Epithelial cell of umbilical artery (primary cell): ENCODE results near the gene C9orf153. TPM values are rescaled to one million over a fixed set of nuclear protein-coding genes. Genes with fewer than 3 reads are reported as not detected.

Experiments
- total RNA-seq: library from RNA; depleted of rRNA; stranded (reverse); fragments of >200 nt; gene quantifications from 2 replicates; pipeline ENCODE4 v1.2.3, GENCODE V29; 2014

Gene C9orf153
- under 0.01 TPM in 1 of 2 replicates, not detected in the other for total RNA-seq

DNA sequence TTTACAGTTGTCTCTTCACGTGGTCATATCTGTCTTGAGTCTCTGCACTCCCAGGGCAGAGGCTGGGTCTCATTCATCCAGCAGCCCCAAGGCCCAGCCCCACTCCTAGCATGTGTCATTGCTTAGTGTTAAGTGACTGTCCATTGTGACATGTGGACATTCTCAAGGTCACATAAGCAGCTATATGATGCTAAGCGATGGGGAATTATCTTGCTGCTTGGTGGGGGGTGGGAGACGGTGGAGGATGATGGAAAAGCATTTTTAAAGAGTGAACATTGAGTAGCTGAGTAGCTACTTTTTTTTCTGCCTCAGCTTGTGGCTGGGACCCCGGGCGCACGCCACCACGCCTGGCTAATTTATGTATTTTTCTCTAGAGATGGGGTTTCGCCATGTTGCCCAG lies at the start of gene C9orf153:
TSS of gene C9orf153 (minus strand) at position 101 of the 400 bp plus-strand sequence. CDS start 30,054 bp downstream, outside the sequence.

DNA sequence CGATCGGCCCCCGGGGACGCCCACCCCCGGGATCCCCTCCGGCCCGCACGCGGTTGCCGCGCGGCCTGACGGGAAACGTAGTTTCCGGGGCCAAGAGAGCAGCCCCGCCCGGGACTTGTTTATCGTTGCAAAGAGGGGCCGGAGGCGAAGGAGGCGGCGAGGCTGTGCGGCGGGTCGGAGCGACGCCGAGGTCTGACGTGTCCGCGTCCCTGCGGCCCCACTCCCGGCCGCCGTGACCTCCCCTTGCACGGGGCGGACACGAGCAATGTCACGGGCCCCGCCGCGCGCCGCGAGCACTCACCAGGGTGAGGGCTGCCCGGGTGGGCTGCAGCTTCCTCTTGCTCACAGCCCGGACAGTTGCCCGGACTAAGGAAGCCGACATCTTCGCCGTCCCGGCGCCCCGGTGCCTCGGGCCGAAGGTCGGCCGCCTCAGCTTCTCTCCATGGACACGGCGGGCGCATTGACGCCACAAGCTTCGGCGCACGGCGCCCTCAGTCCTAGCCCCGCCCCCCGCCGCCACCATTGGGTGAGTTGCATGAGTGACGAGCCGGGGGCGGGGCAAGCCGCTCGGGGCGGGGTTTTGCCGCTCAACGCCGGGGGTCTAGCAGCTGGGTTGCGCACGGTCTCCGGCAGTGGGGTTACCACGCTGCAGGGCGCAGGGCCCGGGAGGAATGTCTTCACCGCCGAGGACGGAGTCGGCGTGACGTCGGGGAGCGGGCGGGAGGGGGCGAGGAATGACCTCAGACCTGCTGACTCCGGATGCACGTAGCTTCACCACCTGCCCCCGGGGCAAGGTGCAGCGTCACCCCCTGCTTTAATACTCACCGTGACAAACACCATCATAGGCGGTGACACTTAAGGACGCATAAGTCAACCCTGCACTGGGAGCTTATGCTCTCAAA lies 22.9 kb upstream of the C9orf153 start, which contains the start of gene ISCA1:
TSS of gene ISCA1 (minus strand) at position 462 of the 902 bp plus-strand sequence. CDS start at position 382, 80 bp downstream.

Other genes starting within 250 kb of the C9orf153 start
- gene GOLM1, start 160.1 kb downstream of the C9orf153 start, total RNA-seq: 75.7 and 153 TPM in 2 replicates
- gene ISCA1, start 22.9 kb upstream of the C9orf153 start, total RNA-seq: 21.4 and 27.2 TPM in 2 replicates
- 32.2 and 34.5 TPM in 2 replicates for gene TUT7, start 94.8 kb upstream of the C9orf153 start, total RNA-seq